HG03521 (cell line): Measurements from ENCODE around the gene LIN28A.
A peak's percentile ranks its signal among the peaks of the same experiment; 100 is the strongest.

ENCODE experiments used
- ATAC-seq: cut with Tn5 transposase; IDR thresholded peaks from one replicate; pipeline ENCODE4 v1.9.1; 2021; ENCODE audit warnings: mild to moderate bottlenecking, moderate library complexity; ENCODE audit not compliant: unreplicated experiment

LIN28A gene

GRCh38 chr1:26387447-26387846 lies 23.2 kb upstream of the LIN28A start:
- ATAC-seq, result no peak

- no peak for ATAC-seq
Measured at GRCh38 chr1:26388791-26389445, 21.7 kb upstream of the LIN28A start.

- ATAC-seq, result no peak
Measured at GRCh38 chr1:26389604-26390247, 20.9 kb upstream of the LIN28A start.

GRCh38 chr1:26391450-26391849 lies 19.2 kb upstream of the LIN28A start:
- no peak for ATAC-seq

- no peak for ATAC-seq
Measured at GRCh38 chr1:26395754-26396153, 14.9 kb upstream of the LIN28A start.

GRCh38 chr1:26399034-26399433 lies 11.6 kb upstream of the LIN28A start:
- no peak for ATAC-seq

GRCh38 chr1:26401891-26402290 lies 8.7 kb upstream of the LIN28A start:
- ATAC-seq, result no peak

- no peak for ATAC-seq
Measured at GRCh38 chr1:26403656-26404055, 7.0 kb upstream of the LIN28A start.

GRCh38 chr1:26404641-26405040 lies 6.0 kb upstream of the LIN28A start:
- ATAC-seq, result no peak

- ATAC-seq, result no peak
Measured at GRCh38 chr1:26405281-26405915, 5.2 kb upstream of the LIN28A start.

GRCh38 chr1:26408604-26409003 lies 2.0 kb upstream of the LIN28A start:
- ATAC-seq, result no peak

- no peak for ATAC-seq
Measured at GRCh38 chr1:26409191-26409807, 1.3 kb upstream of the LIN28A start.

GRCh38 chr1:26411624-26412074 lies 1.0 kb downstream of the LIN28A start:
- no peak for ATAC-seq

- no peak for ATAC-seq
Measured at GRCh38 chr1:26412180-26412840, 1.7 kb downstream of the LIN28A start.

- ATAC-seq, result no peak
Measured at GRCh38 chr1:26413031-26413430, 2.4 kb downstream of the LIN28A start.

GRCh38 chr1:26417111-26417759 lies 6.6 kb downstream of the LIN28A start:
- ATAC-seq, result no peak

GRCh38 chr1:26418865-26419349 lies 8.3 kb downstream of the LIN28A start:
- ATAC-seq, result no peak

- ATAC-seq, result no peak
Measured at GRCh38 chr1:26419494-26419893, 8.9 kb downstream of the LIN28A start.

- no peak for ATAC-seq
Measured at GRCh38 chr1:26429721-26430120, 19.1 kb downstream of the LIN28A start.

GRCh38 chr1:26431979-26432695 lies 21.5 kb downstream of the LIN28A start, which contains the start of gene DHDDS:
Gene DHDDS, plus strand, starts transcription at chr1:26432321. Its CDS starts 625 bp downstream, at chr1:26432946.
- ATAC-seq, result peak; percentile 94
